H1 (cell line): Measurements from ENCODE around the gene THRB.

Experiments used
- BRCA1 ChIP-seq: IDR thresholded peaks from 2 replicates; pipeline ENCODE4 v1.6.1; 2012; ENCODE audit warnings: low read depth, low read length, improper control_type of control experiment
- CEBPB ChIP-seq: IDR thresholded peaks from 2 replicates; pipeline ENCODE4 v1.6.1; 2012; ENCODE audit warnings: low read depth, low read length
- CTCF ChIP-seq, 3 experiments: IDR thresholded peaks; 1 replicate in 2 of 3; 2 replicates in 1 of 3; pipeline versions ENCODE4 v1.5.1 to v1.6.1; 2011; ENCODE audit warnings: low read length in 3 of 3, mild to moderate bottlenecking in 3 of 3, inconsistent platforms in 2 of 3, low read depth in 1 of 3, moderate library complexity in 1 of 3; ENCODE audit not compliant: insufficient read depth in 1 of 3; ENCODE audit errors: control extremely low read depth in 1 of 3
- HDAC6 ChIP-seq: IDR thresholded peaks from one replicate; pipeline ENCODE4 v1.7.1; 2012; ENCODE audit warnings: low read depth, mild to moderate bottlenecking, inconsistent platforms, low read length, moderate library complexity
- PHF8 ChIP-seq: fragments of 200-600 bp; sonication (generic); conservative IDR thresholded peaks from 2 replicates; pipeline ENCODE4 v1.7.1; 2012; ENCODE audit warnings: low read depth, mild to moderate bottlenecking, inconsistent platforms, low read length, moderate library complexity
- POLR2A ChIP-seq, 2 experiments: IDR thresholded peaks; 1 replicate in 1 of 2; 2 replicates in 1 of 2; pipeline ENCODE4 v1.6.1; 2011; ENCODE audit warnings: low read depth in 2 of 2, low read length in 2 of 2, mild to moderate bottlenecking in 2 of 2; ENCODE audit errors: control extremely low read depth in 1 of 2
- POLR2AphosphoS5 ChIP-seq: IDR thresholded peaks from 2 replicates; pipeline ENCODE4 v1.6.1; 2011; ENCODE audit warnings: low read depth, low read length
- RAD21 ChIP-seq, 2 experiments: IDR thresholded peaks in 1 of 2; conservative IDR thresholded peaks in 1 of 2; 2 replicates each; pipeline ENCODE4 v1.6.1; 2011; ENCODE audit warnings: low read depth in 2 of 2, low read length in 2 of 2, improper control_type of control experiment in 1 of 2, inconsistent platforms in 1 of 2, mild to moderate bottlenecking in 1 of 2, moderate library complexity in 1 of 2
- SIN3A ChIP-seq, 2 experiments: IDR thresholded peaks in 1 of 2; conservative IDR thresholded peaks in 1 of 2; 2 replicates each; pipeline ENCODE4 v1.6.1; 2011 to 2012; ENCODE audit warnings: low read length in 2 of 2, improper control_type of control experiment in 1 of 2, low read depth in 1 of 2, mild to moderate bottlenecking in 1 of 2
- SIRT6 ChIP-seq: IDR thresholded peaks from one replicate; pipeline ENCODE4 v1.7.1; 2012; ENCODE audit warnings: low read length, inconsistent platforms
- TBP ChIP-seq: IDR thresholded peaks from 2 replicates; pipeline ENCODE4 v1.6.1; 2011; ENCODE audit warnings: low read depth, low read length, improper control_type of control experiment
- TEAD4 ChIP-seq: IDR thresholded peaks from 2 replicates; pipeline ENCODE4 v1.6.1; 2012; ENCODE audit warnings: low read depth, low read length, inconsistent platforms, mixed read lengths

GRCh38 chr3:24129549-24129948, 365.1 kb downstream of the THRB start:
- TF ChIP-seq CTCF (IDR thresholded peaks at IDR 0.05; ENCODE audit: control extremely low read depth in 1 of 3, insufficient read depth in 1 of 3, low read depth in 1 of 3, low read length in 3 of 3) = no peak
- TF ChIP-seq POLR2A (IDR thresholded peaks at IDR 0.05; ENCODE audit: control extremely low read depth in 1 of 2, low read depth in 2 of 2, low read length in 2 of 2) = no peak
- TF ChIP-seq HDAC6 = no peak
- TF ChIP-seq TBP = no peak
- TF ChIP-seq BRCA1 = no peak
- TF ChIP-seq CEBPB = no peak
- no peak for TF ChIP-seq POLR2AphosphoS5
- no peak for TF ChIP-seq SIN3A (conservative IDR thresholded peaks at IDR 0.05 in 1 of 2, IDR thresholded peaks at IDR 0.05 in 1 of 2; ENCODE audit: low read depth in 1 of 2, low read length in 2 of 2)
- no peak for TF ChIP-seq TEAD4
- no peak for TF ChIP-seq RAD21 (IDR thresholded peaks at IDR 0.05 in 1 of 2, conservative IDR thresholded peaks at IDR 0.05 in 1 of 2; ENCODE audit: low read depth in 2 of 2, low read length in 2 of 2)
- TF ChIP-seq SIRT6 = no peak
- no peak for TF ChIP-seq PHF8
